Stimulated activated CD4-positive, alpha-beta T cell treated with anti-CD3 and anti-CD28 coated beads, Interleukin-4, amount 100 ng/mL, for 1 hour (primary cell): ENCODE data around the gene IPCEF1.
"Not testable (repeated sequence)": the region's sequence is repeated elsewhere in the genome, so short reads cannot be mapped to it uniquely, and the experiment has no call there.

Source experiments
- DNase-seq: peaks from one replicate; pipeline ENCODE4 v3.0.0-alpha.2; 2020

IPCEF1 gene

DNA sequence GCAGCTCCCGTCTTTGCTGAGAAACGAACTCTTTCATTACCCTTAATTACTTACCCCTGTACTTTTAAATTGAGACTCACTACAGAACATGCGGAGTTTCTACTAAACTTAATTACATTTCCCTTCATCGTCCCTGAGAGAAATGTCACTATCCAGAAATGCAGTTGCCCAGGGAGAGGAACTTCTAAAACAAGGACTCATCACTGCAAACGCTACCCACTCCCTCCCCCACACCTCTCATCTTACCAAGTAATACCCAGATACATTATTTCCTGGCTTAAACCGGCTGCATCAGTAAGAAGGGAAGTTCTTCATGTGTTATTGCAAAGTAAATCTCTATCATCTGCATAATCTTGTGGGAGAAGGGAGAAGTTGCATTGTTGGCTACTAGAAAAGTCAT is 138.3 kb downstream of the IPCEF1 start:
- DNase-seq = peak; percentile 21

DNA sequence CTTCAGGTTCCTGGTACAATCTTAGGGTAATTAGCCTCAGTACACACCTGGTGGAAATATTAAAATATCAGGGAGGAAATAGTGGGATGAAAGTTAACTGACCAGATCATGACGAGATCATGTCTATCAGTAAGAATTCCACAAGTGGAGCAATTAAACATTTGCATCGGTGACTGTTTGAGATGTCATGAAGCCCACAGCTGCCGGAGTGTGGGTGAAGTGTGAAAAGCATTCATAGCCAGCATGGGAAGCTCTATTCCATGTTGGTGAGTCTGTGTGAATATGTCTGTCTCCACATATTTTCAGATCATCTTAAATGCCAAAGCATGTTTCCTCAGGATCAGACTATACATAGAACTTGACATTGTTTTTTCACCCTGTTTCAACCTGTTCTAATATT is 142.8 kb downstream of the IPCEF1 start:
- DNase-seq = no peak

DNA sequence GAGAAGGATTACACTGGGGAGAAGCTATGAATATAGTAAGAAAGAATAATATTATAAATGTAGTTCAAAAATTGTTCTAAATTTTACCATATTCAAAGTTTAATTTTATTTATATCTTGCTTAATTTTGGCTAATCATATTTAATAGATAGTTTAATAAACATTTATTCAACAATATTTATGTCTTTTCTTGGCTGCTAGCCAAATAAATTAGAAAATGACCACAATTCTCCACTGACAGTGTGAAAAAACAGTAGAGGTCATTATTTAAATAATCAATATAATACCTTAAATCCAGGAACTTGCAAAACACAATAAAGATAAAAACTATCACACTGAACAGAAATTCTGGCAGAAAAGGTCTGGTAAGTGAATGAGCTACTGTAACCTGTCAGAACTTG is 145.9 kb downstream of the IPCEF1 start:
- DNase-seq = no peak

DNA sequence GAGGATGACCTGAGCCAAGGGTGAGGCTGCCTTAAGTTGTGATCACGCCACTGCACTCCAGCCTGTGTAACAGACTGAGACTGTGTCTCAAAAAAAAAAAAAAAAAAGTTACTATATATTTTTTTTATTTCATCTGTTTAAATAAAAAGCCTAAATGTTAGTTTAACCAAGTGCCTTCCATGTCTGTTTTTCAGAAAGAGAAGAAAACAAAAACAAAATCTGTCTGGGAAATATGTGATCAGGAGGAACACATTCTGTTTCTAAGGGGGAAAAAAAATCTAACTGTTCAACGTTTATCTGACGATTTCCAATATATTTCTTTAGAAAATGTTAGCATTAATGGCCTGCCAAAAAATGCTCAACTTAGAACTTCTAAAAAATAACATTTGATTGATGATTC is 147.0 kb downstream of the IPCEF1 start:
- DNase-seq = no peak

DNA sequence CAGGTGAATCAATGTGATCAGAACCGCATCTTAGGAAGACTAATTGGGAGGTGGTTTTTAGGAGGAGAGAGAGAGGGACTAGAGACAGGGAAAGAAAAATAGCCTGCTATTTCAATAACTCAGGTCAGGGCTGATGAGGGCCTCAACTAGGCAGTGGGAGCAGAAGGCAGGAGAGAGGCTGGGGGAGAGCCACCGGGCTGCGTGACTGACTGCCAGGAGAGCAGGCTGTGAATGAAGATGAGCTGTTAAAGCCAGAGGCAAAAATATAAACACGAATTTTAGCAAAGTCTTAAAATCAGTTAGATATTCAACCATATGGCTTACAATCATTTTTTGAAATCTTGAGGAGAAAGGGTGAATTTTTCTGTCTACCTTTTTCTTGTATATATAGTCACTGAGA is 149.6 kb downstream of the IPCEF1 start:
- DNase-seq = no peak

DNA sequence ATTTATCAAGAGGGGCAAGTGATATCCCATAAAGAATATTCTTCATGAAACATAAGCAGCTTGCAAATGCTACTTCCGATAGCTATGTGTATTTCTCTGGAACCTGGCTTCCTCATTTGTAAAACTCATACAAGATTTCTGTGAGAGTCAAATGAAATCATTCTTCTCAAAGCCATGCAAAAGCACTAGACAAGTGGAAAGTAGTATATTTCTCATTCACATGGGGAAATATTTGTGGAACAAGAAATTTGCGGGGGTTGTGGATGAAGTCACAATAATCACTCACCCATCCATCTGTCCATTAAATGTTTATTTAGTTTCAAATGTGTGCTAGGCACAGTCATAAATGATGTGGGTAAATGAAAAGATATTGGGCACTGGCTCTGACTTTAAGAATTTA is 150.5 kb downstream of the IPCEF1 start:
- no peak for DNase-seq

DNA sequence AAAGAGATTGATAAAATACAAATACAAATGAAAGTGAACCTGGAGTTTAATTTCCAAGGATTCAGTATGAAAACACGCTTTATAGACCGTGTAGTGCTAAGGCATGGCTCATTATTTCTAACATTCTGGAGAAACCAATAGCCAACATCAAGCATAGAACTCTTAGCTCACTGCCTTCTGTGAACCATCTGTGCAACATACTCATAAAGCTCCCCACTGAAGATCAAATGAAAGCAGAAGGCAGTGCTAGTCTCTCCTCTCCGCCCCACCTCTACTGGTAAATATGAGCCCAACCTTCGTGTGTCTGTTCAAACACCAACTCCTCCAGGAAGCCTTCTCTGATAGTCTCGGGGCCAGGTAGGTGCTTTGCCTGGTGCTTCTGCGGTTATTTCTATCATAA is 153.6 kb downstream of the IPCEF1 start:
- DNase-seq = no peak

DNA sequence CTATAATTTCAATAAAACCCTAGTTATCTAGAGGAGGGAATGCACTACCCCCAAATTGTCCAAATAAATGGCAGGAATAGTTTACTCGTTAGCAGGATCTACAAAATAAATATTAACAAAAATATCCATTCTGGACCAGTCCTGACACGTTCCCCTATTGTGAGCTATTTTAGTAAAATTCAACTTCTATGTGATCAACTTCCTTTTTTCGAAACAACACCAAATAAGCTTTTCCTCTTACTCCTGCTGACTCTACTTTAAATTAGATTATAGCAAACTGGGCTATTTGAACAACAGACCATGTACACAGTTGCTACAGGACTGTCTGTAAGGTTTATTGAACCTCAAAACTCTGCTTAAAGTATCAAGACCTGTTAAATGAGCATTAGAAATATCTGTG is 154.3 kb downstream of the IPCEF1 start:
- DNase-seq = no peak

DNA sequence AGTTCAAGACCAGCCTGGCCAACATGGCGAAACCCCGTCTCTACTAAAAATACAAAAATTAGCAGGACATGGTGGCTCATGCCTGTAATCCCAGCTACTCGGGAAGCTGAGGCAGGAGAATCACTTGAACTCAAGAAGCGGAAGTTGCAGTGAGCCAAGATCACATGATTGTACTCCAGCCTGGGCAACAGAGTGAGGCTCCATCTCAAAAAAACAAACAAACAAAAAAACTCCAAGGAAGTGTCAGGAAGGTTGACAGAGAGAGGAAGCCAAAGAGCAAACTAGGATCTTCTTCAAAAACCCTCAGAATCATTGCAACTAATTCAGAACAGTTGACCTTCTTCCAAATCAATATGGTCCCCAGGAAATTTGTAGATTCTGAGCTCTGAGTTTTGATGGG is 154.9 kb downstream of the IPCEF1 start:
- DNase-seq = not testable (repeated sequence)

DNA sequence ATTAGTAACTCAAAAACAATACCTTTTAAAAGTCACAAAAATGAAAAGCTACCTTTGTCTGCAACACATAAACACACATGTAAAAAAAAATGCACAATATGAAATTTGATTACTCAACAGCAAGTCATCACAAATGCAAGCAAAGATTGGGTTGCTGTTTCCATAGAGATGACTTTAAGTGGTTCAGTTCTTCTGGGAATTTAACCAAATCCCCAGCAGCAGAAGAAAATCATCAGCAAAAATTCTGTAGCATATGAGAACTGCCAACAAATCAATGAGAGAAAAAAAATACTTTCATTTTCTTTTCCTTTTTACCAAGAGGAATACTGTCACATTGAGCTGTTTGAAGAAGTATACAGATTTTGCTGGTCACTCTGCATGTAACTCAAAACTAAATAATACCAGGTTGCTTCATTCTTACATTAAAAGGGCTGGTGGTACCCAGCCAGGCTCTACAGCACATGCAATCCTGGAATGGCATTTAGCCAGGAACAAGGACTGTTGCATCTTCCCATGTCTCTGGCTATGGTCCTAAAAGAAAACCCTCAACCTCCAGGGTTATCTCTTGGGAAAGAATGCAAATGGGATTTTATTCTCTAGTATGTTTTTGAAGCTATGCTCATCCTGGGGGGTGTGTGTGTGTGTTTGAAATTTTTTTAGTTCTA is 159.3 kb downstream of the IPCEF1 start:
- DNase-seq = no peak

DNA sequence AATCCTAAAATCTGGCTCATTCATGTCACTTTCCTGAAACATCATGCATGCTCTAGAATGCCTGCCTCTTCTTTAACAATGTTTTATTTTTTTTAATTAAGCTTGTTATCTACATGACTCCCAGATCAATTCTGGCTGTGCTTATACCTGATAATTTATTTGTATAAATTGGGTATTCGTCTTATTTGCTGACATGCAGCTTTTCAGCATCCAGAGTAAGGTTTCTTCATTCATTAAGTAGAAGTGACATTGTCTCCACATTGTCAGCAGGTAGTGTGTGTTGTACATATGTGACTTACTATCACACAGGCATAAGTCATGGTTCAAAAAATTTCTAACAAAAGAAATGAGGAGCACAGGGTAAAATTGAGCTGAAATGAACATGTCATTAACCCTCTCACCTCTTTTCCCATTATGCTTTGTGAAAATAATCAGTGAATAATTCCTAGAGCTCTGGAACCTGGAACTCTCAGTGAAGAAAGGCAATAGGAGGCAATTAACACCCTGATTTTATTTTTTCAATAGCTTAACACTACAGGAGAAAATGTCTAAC is 160.2 kb downstream of the IPCEF1 start:
- DNase-seq = no peak

DNA sequence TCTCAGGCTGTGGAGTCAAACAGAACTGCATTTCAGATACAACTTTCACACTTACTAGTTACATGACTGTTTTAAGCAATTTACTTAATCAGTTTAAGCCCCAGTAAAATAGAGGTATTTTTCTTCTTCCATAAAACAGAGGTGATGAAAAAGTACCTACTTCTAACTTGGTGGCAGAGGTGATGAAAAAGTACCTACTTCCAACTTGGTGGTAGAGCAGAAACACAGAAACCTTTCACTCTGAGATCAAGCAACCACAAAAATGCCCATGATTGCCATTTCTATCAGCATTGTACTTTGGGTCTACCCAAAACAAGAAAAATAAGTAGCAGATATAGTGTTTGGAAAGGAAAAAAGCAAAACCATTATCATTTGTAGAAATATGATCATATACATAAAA is 168.9 kb downstream of the IPCEF1 start:
- no peak for DNase-seq

DNA sequence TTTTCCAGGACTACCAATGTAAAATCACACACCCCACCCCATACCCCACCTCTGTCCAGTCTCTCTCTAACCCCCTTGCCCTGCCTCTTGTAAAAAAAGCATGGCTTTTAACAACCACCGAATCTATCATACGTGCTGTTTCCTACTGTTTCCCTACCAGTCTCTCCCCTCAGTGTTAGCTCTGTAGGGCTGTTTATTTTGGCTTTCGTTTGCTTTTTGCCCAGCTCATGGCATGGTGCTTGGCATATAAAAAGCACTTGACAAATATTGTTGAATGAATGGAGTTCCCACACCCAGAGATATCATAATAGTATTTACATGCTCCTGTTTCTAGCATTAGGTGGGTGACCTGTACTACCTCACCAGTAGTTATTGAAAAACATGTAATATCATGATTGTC is 169.4 kb downstream of the IPCEF1 start:
- DNase-seq = no peak

DNA sequence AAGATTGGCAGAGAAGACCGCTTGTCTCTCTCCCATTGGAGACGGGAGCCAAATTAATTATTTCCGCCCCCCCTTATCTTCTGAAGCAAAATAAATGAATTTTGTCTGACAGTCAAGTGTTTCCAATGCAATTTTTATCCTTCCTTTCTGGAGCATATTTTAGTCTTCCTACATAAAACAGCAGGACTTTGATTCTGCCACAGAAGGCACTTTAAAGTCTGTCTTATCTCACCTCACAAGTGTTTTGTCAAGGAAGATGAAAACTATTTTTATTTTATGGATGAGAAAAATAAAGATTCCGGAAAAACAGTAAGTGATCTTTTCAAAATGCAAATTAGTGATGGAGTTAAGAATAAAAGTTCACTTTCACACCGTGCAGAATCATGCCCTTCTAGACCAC is 177.2 kb downstream of the IPCEF1 start:
- DNase-seq = no peak

DNA sequence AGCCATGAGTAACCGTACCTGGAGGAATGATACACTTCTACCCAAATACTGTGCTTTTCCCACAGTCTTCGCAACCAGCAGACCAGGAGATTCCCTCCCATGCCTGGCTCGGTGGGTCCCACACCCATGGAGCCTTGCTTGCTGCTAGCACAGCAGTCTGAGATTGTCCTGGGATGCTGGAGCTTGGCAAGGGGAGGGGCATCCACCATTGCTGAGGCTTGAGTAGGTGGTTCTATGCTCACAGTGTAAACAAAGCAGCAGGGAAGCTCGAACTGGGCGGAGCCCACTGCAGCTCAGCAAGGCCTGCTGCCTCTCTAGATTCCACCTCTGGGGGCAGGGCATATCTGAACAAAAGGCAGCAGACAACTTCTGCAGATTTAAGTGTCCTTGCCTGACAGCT is 184.2 kb downstream of the IPCEF1 start:
- DNase-seq = not testable (repeated sequence)

DNA sequence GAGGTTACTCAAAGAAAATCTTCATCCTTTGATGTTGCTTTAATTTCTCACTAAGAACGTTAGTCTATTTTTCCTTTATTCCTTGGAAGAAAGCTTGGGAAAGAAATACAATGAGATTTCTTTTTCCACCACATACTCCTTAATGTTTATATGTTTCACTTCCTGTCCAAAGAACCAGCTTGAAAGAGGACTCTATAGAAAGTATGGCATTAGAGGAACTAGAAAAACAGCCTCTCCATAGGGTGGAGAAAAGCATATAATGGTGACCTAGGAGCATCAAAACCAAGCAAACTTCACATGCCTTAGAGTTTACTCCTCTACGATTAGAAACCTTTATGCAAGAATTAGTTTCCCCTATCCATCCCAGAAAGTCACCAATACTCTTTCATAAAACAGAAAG is 186.5 kb downstream of the IPCEF1 start:
- DNase-seq = no peak

DNA sequence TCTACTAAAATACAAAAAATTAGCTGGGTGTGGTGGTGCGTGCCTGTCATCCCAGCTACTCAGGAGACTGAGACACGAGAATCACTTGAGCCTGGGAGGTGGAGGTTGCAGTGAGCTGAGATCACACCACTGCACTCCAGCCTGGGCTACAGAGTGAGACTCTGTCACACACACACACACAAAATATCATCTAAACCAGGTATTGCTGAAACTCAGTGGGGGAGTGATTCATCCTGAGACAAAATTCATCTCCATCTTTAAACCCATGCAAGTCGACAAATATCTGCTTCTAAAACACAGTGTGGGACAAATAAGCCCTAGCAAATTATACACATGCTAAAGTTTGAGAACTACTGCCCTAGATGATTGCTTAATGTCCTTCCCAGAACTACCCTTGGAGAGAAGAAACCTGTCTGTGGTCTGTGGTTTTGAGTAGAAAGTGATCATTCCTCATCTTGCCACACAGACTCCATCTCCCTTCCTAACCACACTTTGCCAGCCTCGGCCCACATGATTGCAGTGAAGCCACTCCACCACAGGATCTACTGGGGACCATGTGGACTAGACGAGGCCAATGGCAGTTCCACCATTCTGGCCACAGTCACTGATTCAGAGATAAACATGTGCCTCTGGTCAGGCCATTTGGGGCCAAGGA is 187.3 kb downstream of the IPCEF1 start:
- DNase-seq = no peak

DNA sequence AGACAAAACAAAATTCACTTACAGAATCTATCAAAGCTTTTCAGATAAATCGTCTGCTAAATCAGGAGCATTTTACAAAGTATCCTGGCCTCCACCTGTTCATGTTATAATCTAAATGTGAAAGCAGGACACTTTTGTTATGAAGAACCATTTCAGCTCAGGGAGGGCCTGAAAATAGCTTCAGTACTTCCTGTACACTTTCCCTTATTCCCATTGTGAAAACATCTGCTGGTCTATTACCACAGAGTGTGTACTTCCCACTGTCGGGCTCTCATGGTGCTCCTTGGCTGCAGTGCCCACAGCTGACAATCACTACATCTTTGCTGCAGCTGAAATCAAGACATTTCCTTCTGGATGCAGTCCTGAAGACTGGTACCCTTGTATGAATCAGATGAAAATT is 189.5 kb downstream of the IPCEF1 start:
- no peak for DNase-seq

DNA sequence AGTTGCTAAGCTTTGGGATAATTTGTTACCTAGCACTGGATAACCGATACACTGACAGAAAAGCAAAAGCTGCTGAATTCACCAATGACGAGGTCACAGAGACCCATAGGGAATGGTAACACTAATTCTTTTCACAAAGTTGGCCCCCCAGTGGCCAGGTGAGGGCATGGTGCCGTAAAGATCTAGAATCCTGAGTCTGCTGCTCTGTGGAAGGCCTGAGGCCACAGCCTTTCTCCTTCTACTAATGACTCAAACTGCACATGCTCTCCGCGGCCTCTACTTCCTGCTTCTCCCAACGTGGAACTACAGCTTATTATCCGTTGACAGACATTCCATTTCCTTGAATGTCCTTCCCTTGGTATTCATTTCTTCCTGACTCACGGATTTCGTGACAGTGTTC is 190.5 kb downstream of the IPCEF1 start:
- no peak for DNase-seq

DNA sequence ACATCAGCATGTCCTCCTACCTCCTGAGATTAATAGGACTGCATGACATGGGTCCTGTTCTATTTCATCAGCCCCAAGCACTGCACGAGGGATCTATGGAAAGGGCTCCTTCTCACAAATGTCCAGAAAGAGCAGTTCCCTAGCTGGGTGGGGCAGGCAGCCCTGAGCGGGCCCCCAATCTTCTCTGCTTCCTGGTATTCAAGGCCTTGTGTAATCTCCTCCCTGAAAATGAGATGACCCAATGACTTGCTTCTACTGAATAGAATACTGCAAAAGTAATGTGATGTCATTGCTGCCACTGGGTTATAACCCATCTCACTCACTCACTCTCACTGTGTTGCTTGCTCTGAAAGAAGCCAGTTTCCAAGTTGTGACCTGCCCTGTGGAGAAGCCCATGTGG is 191.1 kb downstream of the IPCEF1 start:
- DNase-seq = no peak

DNA sequence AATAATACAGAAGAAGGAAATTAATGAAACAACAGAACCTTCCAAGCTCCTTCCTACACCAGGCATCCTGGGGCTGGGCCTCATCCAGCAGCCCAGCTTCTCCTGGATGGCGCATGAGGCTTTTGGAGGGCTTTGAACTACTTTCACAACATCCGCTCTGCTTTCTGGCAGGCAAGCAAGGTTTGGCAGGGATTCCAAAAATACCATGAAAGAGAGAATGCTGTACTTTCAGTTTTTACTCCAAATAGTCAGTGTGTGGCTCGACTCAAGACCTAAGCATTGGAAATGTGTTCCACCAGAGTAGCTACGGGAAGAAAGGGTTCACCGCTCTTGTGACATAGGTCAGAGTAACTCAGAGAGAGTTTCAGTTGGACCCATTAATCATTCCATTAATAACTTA is 192.2 kb downstream of the IPCEF1 start:
- no peak for DNase-seq

DNA sequence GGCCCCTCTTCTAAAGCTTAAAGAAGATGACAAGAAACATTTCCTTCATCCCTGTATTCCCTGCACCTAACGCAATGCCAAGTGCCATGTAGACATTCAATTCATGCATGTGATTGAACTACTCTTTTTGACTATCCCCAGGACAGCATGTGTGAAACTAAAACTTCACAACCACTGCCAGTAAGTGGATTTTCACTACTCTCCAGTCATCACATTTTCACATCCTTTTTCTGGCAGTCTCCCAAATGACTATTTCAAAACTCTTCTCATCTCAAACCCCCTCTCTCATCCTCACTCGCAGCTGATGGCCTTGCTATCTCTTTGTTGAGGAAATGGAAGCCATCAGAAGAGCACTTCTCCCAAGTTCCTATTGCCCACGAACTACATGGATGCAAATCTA is 194.9 kb downstream of the IPCEF1 start:
- DNase-seq = no peak

DNA sequence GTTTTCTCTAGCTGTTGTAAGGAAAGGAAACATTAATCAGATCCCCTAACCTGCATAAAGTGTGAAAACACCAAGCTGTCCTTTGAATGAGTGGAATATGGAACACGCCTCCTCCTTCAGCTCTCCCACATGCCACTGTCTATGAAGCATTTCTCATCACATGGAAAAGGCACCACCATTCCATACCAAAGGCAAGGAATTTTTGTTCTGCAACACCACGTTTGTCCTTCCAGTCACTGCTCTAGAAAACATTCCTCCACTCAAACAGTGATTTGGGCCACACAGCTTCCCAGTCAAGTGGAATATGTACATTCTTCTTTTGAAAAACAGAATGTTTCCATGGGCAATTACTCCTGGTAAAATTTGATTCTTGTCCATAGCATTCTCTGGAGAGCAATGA is 197.5 kb downstream of the IPCEF1 start:
- no peak for DNase-seq

DNA sequence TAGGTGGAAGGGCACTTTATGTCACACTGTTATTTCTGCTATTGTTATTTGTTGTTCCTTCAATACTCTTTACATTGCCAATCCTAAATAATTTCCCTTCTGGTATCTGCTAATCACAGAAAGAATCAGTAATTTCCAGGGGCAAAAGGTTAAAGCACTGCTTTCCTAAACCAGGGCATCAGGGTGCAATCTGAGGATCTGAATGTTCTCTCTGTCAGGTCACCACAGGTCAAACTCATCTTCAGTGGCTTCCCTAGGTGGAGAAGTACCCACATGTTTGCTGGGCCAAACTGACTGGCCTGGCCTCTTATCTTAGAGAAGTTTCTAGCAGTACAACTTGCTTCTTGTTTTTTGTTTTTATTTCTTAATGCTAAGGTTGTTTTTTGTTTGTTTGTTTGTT is 198.9 kb downstream of the IPCEF1 start:
- DNase-seq = no peak

DNA sequence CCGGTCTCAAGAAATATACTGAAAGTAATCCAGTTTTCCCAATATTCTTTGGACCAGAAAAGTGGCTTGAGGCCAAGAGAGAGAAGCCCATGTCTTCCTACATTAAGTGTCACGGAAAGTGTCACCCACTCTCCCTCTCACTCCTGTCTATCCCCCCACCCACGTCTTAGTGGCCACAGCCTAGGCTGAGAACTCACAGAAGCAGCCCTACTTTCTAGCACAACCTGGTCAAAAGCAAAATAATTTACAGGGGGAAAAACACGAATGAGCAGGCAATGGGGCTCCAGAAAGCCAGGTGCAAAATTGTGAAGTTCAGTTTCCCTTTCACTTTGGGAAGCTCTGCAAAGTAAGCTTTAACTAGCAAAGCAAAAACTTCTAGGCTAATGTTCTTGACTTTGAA is 199.5 kb downstream of the IPCEF1 start:
- no peak for DNase-seq
